Measurements from ENCODE around the gene BACH2.
"Not testable (repeated sequence)": the region's sequence is repeated elsewhere in the genome, so short reads cannot be mapped to it uniquely, and the experiment has no call there.

BACH2 gene

GRCh38 chr6:90209527-90209926 lies 87.1 kb downstream of the BACH2 start:
- DNase-seq = peak in 3 of 6 experiments; percentile 6 to 42 (median 31)

- not testable (repeated sequence) for DNase-seq
These were observed 88.0 kb downstream of the BACH2 start for GRCh38 chr6:90208690-90209089.

GRCh38 chr6:90204327-90205056 lies 92.2 kb downstream of the BACH2 start:
- DNase-seq = no peak

- no peak for DNase-seq
These were observed 93.0 kb downstream of the BACH2 start for GRCh38 chr6:90203672-90204071.

- no peak for DNase-seq
These were observed 94.5 kb downstream of the BACH2 start for GRCh38 chr6:90202156-90202555.

- DNase-seq = no peak
These were observed 96.7 kb downstream of the BACH2 start for GRCh38 chr6:90199900-90200299.

- no peak for DNase-seq
These were observed 97.8 kb downstream of the BACH2 start for GRCh38 chr6:90198758-90199425.

GRCh38 chr6:90197854-90198496 lies 98.7 kb downstream of the BACH2 start:
- no peak for DNase-seq

- DNase-seq = peak in 1 of 6 experiments; percentile 14
These were observed 101.4 kb downstream of the BACH2 start for GRCh38 chr6:90195094-90195829.

- peak in 1 of 6 experiments; percentile 20 for DNase-seq
These were observed 102.2 kb downstream of the BACH2 start for GRCh38 chr6:90194371-90194841.

- DNase-seq = no peak
These were observed 103.3 kb downstream of the BACH2 start for GRCh38 chr6:90193359-90193758.

- peak in 3 of 6 experiments; percentile 8 to 22 (median 19) for DNase-seq
These were observed 103.8 kb downstream of the BACH2 start for GRCh38 chr6:90192857-90193256.

GRCh38 chr6:90190752-90191395 lies 105.8 kb downstream of the BACH2 start:
- DNase-seq = peak in 2 of 6 experiments; percentile 13 to 16

- no peak for DNase-seq
These were observed 106.5 kb downstream of the BACH2 start for GRCh38 chr6:90190131-90190530.

GRCh38 chr6:90187437-90188121 lies 109.1 kb downstream of the BACH2 start:
- DNase-seq = peak in 2 of 6 experiments; percentile 19 to 44

- DNase-seq = peak in 5 of 6 experiments; percentile 34 to 72 (median 60)
These were observed 109.8 kb downstream of the BACH2 start for GRCh38 chr6:90186637-90187371.

- no peak for DNase-seq
These were observed 110.6 kb downstream of the BACH2 start for GRCh38 chr6:90186026-90186425.

- peak in 3 of 6 experiments; percentile 15 to 23 (median 22) for DNase-seq
These were observed 112.0 kb downstream of the BACH2 start for GRCh38 chr6:90184334-90185298.

- no peak for DNase-seq
These were observed 112.9 kb downstream of the BACH2 start for GRCh38 chr6:90183587-90184333.
